GM12801 (cell line): ENCODE measurements around the gene ROBO1.

Experiments used
- TF ChIP-seq, protein P1 (sequence below): IDR thresholded peaks from one replicate; pipeline ENCODE4 v1.5.1; 2011; ENCODE audit warnings: control low read depth; ENCODE audit not compliant: insufficient read length; ENCODE audit errors: extremely low read depth

Gene ROBO1

DNA sequence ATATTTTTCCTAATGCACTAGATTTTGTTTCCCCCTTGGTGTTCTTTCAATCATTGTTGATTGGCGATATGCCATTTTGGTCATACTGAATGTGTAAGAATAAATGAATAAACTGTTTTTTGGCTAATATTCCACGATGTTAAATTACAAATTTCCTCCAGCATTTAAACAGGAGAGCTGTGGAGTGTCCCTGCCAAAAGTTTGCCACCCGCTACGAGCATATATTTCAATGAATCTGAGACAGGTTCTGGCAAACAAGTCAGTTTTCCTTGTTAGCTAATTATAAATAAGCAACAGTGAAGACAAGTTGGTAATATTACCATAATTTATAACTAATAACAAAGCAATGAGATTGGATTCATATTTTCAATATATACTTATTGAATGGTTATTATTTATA lies 777.6 kb downstream of the ROBO1 start:
- TF ChIP-seq, protein P1, sequence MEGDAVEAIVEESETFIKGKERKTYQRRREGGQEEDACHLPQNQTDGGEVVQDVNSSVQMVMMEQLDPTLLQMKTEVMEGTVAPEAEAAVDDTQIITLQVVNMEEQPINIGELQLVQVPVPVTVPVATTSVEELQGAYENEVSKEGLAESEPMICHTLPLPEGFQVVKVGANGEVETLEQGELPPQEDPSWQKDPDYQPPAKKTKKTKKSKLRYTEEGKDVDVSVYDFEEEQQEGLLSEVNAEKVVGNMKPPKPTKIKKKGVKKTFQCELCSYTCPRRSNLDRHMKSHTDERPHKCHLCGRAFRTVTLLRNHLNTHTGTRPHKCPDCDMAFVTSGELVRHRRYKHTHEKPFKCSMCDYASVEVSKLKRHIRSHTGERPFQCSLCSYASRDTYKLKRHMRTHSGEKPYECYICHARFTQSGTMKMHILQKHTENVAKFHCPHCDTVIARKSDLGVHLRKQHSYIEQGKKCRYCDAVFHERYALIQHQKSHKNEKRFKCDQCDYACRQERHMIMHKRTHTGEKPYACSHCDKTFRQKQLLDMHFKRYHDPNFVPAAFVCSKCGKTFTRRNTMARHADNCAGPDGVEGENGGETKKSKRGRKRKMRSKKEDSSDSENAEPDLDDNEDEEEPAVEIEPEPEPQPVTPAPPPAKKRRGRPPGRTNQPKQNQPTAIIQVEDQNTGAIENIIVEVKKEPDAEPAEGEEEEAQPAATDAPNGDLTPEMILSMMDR = no peak

DNA sequence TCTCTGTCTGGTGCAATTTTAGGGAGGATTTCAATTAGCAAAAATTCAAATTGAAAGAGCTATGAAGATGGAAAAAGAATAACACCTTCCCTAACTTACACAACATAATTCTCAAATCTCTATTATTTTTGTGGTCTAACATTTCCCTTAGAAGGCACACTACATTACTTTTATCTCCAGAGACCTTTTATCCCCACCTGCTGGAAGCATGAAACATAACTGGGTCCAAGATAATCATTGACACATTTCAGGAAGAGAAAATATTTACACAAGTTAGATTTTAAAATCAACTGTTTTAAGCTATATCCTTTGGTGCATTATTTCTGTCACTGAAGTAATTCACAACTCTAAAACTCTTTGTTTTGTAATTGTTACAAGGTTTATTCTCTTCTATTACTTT lies 779.5 kb downstream of the ROBO1 start:
- TF ChIP-seq, protein P1 = no peak

DNA sequence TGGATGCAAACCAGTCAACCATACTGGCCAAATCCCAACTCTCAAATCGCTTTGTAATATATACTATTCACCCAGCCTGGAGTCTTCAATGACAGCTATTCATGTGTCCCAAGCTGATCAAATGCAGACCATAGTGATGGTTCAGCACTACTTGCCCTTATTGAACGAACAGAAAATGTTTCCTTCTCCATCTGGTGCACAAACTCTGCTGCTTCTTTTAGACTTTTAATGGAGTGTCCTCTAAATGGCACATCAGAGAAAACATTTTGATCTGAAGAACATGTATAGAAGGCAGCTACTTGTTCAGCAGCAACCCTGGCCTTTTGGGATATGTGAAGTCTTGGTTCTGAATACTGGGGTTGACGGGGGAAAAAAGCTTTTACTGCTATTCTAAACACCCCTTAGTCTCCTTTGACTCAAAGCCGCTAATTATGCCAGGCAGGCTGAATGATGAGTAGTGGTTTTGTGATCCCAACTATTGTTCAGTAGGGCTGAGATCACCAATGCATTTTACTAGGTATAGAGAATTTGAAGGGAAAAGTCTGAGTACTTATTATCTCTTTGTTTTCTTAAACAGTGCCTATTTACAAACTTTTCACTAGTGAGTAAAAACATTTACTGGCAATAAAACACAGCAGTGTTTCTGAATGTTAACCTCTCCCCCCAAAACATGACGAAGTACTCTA lies 781.2 kb downstream of the ROBO1 start:
- TF ChIP-seq, protein P1 = no peak

DNA sequence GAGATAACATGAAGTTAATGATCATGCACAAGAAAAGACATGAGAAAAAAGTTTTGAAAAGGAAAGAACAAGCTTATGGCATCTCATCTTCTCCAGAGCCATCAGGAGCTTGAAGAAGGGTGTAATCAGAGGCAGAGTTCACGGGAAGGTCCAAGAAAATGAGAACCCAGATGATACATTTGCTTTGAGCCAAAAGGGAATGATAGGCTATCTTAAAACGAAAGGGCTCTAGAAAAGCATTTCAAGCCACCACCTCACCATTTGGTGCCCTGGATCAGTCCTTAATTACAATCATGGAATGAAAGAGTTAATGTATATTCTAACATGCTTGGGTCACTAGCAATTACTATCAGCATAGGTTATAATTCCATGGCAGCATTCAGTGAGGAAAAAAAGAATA lies 781.8 kb downstream of the ROBO1 start:
- TF ChIP-seq, protein P1 = no peak

DNA sequence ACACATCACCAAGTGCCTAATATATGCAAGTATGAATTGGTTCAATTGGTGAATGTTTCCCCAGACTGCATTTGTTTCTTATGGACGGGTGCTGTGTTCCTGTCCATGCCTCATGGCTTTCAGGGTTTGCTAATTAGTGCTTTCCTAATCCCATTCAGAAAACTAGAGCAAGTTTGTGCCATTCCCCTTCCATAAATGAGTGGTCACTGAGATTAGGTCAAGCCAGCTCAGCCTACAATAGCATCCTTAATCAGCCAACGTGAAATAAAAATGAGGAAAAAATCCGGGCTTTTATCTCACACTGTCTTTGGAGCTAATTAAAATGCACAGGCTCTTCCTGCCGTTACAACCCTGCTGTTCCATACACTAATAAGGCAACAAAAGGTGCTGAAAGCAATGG lies 788.8 kb downstream of the ROBO1 start:
- TF ChIP-seq, protein P1 = no peak

DNA sequence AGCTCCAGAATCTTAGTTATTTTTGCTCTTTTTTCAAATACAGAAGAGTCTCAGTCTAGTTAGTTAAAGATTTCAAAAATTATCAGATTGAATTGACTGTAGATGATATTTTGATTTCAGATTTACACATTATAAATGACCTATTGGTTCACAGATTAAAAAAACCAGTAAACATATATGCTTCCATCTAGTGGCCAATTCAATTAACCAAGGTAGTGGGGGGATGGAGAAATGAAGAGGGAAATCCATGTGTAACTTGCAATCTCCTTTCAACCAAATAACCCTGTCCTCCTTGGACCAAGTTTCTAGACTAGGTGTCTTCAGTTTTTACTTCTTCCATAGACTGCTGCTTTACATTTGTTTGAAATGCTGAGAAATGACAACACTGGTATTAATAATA lies 789.8 kb downstream of the ROBO1 start:
- TF ChIP-seq, protein P1 = no peak

DNA sequence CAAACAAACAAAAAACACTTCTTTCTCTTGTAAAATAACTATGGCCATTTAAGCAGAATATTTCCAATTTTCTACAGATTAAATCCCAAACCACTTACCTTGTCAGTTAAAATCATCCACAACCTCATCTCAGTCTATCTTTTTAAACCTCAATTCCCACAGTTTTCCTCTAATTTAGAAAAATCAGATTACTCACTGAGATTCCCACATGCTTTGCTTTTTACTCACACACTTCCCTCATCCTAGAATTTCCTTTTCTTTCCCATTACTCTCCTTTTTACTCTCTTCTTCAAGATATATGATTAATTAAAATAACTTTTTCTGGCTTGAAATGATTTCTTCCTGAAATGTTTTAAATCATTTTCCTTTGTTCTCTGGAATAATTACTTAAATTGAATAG lies 790.7 kb downstream of the ROBO1 start:
- TF ChIP-seq, protein P1 = no peak

DNA sequence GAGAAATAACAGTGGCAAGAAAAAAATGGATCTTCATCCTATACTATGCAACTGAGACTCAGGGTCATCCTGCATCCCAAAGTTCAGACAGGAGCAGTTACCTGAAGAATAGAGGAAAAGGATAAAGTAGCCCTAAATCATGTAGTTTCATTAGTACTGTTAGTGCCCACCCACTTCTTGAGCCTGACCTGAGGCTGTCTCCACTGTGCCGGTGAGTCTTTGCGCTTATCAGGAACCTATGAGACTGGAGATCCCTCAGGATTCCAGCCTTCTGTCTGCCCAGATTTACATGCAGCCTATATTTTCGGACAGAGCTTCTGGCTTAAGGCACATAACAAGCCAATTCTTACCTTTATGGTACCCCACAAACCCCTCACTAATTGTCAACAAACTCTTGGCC lies 791.6 kb downstream of the ROBO1 start:
- TF ChIP-seq, protein P1 = no peak
